Right lung (tissue), 5 donors: ENCODE results near the gene ACACB. TPM values are rescaled to one million over a fixed set of nuclear protein-coding genes. Genes with fewer than 3 reads are reported as not detected.

Experiments
- DNase-seq, 2 donors: peaks; one replicate each; pipeline ENCODE4 v3.0.0-alpha.2; 2013
- polyA plus RNA-seq, 5 donors: library from polyadenylated mRNA; unstranded; fragments of 120-200 nt; gene quantifications; one replicate each; pipeline versions ENCODE4 v1.2.1 to v1.2.3, GENCODE V29; 2013; ENCODE audit warnings: inconsistent platforms in 1 of 5, low replicate concordance in 1 of 5; ENCODE audit not compliant: insufficient read length in 5 of 5, insufficient read depth in 1 of 5

ACACB gene
- polyA plus RNA-seq, 5 donors = 9.9 to 15.2 (median 13.7) TPM

DNA sequence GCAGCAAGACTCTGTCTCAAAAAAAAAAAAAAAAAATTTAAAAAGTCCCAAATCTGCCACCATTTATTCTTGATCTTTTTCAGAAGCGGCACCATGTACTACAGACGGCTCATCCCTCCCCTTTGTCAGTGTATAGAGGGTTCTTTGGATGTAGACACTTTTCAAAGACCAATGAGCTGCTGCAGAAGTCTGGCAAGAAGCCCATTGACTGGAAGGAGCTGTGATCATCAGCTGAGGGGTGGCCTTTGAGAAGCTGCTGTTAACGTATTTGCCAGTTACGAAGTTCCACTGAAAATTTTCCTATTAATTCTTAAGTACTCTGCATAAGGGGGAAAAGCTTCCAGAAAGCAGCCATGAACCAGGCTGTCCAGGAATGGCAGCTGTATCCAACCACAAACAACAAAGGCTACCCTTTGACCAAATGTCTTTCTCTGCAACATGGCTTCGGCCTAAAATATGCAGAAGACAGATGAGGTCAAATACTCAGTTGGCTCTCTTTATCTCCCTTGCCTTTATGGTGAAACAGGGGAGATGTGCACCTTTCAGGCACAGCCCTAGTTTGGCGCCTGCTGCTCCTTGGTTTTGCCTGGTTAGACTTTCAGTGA lies 6.5 kb upstream of the ACACB start:
- peak in 1 of 2 donors; percentile 45 for DNase-seq

DNA sequence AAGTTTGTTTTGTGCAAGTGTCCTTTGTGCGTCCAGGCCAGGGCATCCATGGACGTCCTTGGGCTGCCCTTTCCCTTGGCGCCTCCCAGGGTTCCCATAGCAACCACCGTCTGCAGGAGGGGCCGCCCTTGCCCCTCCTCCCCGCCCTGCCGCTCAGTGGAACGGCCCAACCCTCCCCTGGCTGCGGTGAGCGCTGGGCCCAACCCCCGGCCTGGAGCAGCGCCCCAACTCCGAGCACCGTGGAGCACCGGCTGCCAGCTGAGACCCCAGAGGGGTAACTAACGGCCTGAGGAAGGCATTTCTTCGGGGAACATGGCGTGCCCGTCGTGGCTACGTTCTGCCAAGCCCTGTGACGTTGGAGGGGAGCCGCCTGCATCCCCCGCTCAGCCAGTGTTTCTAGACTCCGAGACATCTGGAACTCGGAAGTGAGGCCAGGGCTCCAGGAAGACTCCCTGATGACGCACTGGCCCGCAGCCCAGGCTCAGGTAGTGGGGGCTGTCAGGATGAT lies 5.3 kb upstream of the ACACB start:
- DNase-seq = peak; percentile 86 to 88

DNA sequence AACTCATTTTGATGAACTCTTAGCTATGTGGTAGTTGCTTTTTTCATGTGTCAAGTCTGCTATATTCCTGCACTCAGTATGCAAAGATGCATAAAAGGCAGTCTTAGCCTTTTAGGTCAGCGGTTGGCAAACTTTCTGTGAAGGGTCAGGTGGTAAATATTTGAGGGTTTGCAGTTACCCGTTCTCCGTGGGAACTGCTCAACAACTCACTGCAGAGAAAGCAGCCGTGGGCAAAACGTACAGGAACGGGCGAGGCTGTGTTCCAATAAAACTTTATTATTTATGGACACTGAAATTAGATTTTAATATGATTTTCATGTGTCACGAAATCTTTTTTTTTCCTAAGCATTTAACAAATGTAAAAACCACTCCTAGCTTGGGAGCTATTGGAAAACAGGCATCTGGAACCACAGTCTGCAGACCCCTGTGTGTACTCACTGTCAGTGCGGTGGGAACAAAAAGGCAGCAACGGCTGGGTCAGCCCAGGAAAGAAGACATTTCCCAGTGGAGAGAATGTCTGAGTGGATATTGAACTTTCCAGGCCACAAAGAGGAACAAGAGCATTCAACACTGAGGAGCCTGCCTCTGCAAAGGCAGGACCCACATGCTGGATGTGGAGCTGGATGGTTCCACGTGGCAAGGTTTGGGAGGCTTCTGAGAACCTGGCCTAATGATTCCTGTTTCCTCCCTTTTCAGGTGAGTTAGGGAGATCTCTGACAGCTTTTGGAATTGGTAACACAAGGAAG lies 3.5 kb upstream of the ACACB start:
- DNase-seq = no peak

DNA sequence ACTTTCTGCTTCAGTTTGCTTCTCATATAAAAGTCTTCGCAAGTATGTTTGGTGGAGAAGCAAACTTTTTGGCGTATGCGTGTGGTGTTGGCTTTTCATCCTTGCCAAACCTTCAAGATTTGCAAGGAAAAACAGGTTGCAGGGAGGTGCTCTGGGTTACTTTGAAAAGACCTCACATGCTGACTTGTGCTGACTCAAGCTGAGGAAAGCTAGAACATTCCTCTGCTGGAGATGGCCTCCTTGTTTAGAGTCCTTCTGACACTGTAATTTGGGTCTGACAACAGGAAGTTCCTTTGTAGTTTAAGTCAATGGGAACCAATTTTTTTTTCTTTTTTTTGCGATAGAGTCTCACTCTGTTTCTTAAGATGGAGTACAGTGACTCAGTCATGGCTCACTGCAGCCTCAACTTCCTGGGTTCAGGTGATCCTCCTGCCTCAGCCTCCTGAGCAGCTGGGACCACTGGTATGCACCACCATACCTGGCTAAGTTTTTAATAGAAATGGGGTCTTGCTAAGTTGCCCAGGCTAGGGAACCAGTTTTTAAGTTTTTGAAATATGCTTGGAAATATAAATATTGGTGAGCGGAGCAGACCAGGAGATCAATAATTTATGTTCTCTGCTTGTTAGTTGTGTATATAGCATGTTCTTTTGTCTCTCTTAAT lies 2.6 kb upstream of the ACACB start:
- no peak for DNase-seq

DNA sequence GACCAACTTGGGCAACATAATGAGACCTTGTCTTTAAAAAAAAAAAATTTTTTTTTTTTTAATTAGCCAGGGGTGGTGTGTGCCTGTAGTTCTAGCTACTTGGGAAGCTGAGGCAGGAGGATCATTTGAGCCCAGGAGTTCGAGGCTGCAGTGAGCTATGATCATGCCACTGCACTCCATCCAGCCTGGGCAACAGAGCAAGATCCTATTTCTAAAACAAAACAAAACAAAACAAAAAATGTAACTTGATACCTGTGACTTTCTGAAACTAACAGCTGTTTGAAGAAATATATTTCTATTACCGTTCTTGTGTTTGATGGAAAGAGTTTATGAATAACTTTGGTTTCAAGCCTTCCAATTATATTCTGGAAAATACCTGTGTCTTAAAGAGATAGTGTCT lies 1.7 kb upstream of the ACACB start:
- no peak for DNase-seq

DNA sequence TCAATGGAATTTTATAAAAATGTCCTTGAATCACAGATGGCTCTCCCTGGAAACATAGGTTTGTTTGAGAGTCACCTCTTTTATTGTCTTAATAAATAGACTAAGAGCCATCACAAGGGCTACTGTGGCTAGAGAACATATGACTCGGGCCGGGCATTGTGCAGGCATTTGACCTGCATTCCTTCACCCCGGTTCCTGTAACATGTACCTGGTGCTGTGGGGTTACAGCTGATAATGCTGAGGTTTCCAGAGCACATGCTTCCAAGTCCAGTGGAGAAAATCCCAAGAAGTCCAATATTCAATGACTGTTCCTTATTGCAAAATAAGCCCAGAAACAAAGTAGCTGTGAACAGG lies 1.0 kb upstream of the ACACB start:
- no peak for DNase-seq

DNA sequence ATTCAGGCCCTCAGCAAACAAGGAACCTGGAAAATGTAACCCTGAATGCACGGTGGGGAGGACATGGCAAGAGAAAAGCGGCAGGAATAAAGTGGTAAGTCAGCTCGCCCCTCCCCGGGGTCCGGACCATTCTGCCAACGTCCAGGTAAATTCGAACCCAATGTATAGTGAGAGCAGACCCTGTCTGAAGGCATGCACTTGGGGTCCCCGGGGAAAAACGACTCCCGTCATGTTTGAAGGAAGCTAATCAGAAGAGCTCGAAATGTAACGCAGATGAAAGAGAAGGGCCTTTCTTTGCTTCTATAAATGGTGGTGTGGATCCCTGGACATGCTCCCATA lies 193 bp downstream of the ACACB start:
- no peak for DNase-seq

DNA sequence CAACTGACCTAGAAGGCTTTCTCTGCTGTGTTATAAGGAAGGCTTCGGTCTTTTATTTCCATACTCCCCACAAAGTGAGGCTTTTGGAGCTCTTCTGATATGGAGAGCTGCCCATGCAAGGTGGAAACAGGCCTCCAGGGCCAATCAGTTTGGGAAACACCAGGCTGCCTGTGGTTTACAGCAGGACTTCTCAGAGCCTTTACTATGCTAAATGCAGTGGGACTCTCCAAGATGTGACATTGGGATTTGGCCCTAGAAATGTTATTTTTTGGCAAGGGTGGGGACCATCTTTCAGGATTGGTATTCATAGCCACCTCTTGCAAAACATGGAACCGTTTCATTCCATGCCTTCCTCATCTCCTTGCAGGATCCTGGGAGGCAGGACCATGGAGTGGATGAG lies 3.7 kb downstream of the ACACB start:
- DNase-seq = no peak

DNA sequence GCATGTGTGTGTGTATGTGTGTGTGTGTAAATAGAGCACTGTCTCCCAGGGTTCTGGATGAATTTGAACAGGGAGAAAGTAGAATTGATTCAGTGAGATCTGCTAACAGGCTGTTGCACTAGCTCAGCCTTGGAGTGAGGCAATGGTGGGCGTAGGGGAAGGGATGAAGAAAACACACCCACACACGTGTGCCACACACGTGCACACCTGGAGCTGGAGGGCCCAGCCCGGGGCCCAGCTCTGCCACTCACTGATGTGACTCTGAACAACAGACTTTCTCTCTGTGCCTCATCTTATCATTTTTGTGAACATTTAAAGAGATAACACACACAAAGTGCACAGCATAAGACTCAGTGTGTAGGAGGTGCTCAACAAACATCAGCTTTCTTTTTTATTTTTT lies 4.2 kb downstream of the ACACB start:
- DNase-seq = no peak

DNA sequence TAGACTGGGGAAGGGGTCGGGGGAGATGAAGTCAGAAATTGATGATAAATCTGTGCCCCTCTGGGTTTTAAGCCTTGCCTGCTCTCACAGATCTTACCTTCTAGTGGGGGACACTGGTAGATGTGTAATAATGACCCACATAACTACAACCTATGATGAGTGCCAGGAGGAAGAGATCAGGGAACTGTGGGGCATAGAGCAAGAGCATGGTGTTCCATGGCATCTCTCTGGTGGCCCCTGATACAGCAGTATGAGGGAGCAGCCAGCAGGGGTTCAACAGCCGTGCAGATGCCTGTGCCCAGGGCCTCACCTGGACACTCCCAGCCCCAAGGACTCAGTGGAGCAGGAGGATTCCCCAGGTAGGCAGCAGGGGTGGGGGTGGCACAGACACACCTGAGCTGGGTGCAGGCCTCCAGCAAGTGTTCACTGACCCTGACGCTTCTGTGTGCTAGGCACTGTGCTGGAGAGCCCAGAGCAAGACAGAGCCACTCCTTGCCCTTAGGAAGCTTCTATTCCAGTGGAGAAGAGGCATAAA lies 5.0 kb downstream of the ACACB start:
- no peak for DNase-seq

DNA sequence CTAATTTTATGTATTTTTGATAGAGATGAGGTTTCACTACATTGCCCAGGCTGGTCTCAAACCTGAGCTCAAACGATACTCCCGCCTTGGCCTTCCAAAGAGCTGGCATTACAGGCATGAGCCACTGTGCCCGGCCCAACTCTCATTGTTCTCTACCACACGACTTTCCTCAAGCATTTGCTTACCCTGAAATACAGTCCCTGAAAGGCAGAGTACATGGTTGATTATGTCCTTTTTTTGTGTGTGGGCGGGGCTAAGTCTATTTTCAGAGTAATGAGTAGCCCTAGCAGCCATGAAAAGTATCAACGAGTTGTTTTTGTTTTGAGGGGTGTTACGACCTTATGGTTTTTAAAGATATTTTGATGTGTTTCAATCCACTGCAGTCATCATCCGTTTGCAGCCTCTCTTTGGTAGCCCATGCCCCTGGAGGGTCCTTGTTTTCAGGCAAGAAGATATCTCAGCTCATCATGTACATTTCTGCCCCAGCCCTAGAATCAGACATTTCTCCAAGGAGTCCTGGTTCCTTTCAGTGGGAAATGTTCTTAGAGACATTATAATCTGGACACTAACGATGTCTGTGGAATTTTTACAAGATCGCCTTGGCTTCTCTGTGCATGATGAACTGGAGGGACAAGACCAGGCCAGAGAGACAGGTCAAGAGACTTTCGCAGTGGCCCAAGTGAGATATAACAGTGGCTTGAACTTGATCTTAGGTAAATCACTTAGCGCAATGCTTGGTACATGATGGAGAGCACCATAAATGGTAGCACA lies 8.7 kb downstream of the ACACB start:
- DNase-seq = no peak

DNA sequence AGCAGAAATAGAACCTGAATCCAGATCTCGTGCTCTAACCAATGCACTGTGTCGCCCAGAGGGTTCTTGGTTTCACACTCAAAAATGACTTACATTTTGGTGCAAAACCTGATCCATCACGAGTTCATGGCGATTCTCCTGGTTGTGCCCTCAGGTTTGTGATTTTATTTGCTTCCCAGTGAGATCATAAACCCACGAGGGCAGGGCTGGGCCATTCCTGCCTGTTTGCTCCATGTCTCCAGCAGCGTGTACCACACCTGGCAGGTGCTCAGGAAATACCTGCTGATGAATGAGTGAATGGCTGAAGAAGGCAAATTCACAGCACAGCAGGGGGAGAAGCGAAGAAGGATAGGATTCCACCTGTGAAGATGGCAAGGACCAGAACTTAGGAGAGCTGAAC lies 9.4 kb downstream of the ACACB start:
- DNase-seq = no peak

DNA sequence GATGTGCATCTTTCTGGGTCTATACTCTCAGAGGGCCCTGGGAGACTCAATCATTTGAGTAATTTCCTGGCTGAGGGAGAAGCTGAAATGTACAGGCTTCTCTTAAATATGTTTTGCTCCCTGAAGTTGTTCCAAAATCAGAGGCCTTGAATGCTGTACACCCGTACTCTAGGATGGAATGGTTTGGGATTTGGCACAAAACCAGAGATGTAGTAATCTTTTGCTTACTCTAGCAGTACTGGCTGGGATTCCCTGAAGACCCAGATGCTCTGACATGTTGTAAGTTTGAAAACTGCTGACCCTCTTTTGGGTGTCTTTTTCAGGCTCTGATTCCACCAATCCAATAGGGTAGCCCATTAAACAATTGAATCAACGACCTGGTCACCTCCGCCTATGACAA lies 10.4 kb downstream of the ACACB start:
- DNase-seq = peak; percentile 52 to 64

DNA sequence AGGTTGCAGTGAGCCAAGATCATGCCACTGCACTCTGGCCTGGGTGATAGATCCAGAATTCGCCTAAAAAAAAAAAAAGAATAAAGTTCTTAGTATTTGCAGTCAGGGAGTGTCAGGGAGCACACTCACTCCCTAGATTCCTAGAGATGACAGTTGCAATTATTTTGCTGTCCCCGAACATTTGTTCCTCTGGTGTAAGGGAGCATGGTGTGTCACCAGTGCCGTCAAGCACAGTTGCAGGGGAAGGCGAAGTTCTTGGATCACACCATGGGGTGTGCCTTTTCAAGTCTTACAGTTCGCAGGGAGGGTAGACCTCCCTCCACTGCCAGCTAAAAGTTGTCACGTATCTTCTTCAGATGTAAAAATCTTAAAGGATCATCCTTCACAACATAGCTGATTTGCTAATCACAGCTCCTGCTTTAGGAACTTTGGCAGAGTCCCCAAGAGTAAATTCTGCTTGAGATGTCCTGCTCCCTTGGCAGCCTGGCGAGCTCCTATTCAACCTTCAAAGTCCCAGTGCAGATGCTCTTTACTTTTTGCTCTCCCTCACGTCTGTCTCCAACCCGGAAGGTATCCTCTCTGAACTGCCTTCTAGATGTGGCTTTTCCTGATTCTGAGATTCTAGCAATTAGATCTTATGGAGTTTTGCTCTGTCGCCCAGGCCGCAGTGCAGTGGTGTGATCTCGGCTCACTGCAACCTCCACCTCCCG lies 11.3 kb downstream of the ACACB start:
- DNase-seq = no peak

DNA sequence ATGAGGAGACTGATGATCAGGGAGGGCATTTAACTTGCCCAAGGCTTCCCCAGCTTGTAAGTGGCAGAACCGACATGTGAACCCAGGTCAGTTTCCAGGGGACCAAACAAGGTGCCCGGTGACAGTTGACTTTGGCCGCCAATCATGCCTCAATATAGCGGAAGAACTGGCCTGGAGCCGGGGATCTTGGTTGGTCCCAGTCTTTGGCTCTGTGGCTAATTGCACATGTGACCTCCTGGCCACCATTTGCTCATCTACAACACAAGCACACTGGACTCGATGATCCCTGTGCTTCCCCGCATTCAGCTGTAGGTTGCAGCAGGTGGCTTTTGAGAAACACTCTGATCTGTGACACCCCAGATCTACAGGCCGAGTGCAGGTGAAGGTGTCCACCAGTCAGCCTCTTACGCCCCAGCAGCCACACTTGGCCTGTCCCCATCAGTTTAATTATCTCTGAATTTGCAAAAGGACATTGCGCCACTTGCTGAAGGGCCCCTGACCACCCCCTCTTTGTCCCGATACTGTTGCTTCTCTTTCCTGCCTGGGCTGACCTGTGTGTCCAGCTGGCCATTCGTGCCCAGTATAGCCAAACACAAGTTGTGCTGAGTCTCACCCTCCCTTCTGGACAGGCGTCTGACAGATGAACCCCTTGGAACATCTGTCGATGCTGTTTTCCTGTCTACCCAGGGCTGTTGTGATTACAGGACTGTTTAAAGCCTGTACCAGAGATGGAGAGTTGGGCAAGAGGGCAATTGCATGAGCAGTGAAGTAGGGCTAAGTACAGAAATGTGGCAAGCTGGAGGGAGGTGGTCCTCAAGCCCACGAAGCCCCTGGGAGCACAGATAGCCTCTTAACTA lies 14.1 kb downstream of the ACACB start:
- DNase-seq = no peak

DNA sequence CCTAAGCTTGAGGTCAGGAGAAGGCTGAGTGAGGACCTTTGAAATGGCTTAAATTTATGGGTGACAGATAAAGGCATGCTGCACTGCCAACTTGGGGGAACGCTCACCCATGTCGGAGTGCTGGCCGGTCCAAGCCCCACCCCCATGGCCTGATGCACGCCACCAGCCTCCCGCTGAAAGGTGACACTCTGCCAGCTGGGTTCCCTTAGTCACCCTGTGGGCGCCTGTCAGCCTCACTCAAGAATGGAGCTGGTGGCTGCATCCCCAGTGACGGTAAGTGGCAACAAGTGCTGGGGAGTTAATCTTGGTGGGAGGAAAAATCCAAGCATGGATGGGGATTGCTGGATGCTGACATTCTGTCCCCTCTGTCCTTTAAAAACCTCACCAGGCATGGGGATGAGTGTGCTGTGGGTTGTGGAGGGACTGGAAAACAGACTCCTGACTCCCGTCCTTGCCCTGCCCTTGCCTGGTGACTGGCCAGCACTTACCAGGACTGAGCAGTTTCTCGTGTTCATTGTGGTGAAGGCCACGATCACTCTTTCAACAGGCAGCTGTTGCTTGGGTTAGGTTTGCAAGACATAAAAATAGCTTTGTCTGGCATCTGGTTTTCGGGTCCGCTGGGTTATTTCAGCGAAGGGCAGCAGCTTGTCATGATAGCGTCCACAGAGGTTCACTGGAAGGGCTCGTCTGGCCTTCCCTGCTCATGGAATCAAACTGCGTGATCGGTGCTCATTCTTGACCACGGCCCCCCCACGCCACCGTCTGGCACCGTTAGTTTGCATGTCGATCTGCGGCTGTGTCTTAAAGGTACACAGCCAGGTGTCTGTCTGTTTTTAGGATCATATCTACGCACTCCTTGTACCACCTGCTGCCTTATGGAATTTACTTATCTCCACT lies 15.0 kb downstream of the ACACB start:
- no peak for DNase-seq

DNA sequence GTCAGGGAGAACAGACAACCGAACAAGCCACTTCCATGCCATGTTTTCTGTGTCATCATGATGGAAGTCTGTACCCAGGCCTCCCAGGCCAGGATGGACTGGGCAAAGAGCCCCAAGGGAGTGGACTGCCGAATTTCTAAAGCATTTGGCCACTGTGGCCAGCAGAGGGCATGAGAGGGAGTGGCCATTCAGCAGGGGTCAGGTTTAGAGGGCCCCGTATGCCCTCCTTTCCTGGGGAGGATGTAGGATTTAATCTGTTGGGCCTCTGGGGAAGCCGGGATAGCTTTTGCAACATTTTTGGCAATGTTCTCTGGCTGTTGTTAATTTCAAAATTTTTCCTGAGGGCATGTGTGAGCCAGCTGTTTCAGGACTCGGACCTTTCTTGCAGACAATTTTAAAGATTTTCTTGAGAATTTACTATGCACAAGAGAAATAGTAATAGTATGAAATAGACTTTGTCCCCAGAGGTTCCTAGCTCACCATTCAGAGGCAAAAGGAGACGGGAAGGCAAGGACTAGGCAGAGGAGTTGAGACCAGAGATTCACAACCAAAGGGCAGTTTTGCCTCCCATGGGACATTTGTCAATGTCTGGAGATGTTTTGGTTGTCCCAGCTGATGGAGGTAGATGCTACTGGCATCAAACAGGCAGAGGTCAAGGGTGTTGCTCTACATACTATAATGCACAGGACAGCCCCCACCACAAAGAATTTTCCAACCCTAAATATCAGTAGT lies 18.0 kb downstream of the ACACB start:
- no peak for DNase-seq

DNA sequence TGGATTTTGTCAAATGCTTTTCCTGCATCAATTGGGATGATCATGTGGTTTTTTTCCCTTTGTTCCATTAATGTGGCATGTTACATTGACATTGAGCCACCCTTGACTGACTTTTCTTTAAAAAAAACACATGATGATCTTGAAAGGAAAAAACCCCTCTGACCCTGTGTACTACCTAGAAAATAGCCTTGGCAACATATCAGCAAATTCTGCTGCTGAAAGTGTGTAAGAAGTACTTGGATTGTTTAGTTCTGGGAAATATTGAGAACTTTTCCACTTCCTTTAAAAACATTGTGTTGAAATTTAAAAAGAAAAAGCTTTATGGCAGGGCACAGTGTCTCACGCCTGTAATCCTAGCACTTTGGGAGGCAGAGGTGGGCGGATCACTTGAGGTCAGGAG lies 20.7 kb downstream of the ACACB start:
- DNase-seq = no peak

DNA sequence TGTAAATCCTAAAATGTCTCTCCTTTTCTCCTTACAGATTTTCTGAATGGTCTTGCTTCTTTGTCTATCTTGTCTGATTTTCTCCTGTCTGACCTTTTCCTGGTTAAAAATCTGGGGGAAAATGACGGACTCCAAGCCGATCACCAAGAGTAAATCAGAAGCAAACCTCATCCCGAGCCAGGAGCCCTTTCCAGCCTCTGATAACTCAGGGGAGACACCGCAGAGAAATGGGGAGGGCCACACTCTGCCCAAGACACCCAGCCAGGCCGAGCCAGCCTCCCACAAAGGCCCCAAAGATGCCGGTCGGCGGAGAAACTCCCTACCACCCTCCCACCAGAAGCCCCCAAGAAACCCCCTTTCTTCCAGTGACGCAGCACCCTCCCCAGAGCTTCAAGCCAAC lies 23.0 kb downstream of the ACACB start:
- DNase-seq = no peak
